ENCODE results near the gene SCAMP4. TPM values are rescaled to one million over a fixed set of nuclear protein-coding genes. Genes with fewer than 3 reads are reported as not detected.

The SCAMP4 gene
- total and polyA plus RNA-seq, 2 experiments from 2014 or later: 69.3 to 89.8 TPM

DNA sequence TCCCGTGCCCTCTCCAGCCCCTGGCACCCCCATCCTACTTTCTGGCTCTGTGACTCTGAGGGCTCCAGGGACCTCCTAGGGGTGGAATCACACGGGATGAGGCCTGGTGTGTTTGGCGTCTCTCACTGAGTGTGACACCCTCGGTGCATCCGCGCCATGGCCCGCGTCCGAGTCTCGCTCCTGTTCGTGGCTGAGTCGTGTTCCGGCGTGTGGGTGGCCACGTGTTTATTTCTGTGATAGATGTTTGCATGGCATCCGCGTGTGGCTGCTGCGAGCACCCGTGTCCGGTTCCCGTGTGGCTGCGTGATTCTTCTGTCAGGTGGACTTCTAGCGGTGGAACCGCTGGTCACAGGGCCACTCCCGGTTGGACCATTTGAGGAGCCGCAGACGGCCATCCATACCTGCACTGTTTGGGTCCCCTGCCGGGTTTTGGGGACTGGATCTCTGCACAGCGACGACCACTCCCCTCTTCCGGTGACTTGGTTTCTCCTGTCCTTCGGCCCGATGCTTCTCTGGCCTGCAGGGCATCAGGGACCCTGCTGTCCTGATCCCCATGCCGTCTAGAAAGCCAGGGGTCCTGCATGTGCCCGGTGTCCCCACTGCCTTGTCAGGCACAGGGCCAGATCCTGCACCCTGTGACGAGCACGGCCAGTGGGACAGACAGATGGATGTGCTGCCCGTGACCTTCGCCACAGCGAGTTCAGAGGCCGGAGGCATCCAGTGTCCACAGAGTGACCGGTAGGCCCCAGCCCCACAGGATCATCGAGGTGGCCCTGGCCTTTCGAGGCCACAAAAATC lies 44.3 kb downstream of the SCAMP4 start:
- Histone ChIP-seq H3K4me3 (no peak overlapping the region), H3K36me3 (replicated peaks; ENCODE audit: insufficient read depth, low read depth) (no peaks in the 10 kb centered on the region), H2AFZ (no peak overlapping the region), H4K20me1 (ENCODE audit: insufficient read depth, poor library complexity, severe bottlenecking) (peaks cover 54% of the 10 kb centered on the region), H3K9me2 (replicated peaks; ENCODE audit: insufficient read depth) (no peaks in the 10 kb centered on the region), H3K27ac (no peak overlapping the region), H3K79me2 (peaks cover 96% of the 10 kb centered on the region), H3K4me2 (no peak overlapping the region), H3K9me3 (ENCODE audit: low read depth) (no peaks in the 10 kb centered on the region), H3K4me1 (ENCODE audit: insufficient read depth) (no peaks in the 10 kb centered on the region), H3K27me3 (no peaks in the 10 kb centered on the region)
- DNase-seq (ENCODE audit: low spot score): no peak
- 96% methylated on average over 44 of the region's 44 CpGs for WGBS (ENCODE audit: low lambda C conversion rate, missing lambda C conversion rate)
- TF ChIP-seq EZH2 (IDR thresholded peaks at IDR 0.05; ENCODE audit: borderline replicate concordance): no peak
- TF ChIP-seq EZH2phosphoT487 (IDR thresholded peaks at IDR 0.05; ENCODE audit: low read depth, severe bottlenecking, unreplicated experiment): no peak
- TF ChIP-seq, protein P1, sequence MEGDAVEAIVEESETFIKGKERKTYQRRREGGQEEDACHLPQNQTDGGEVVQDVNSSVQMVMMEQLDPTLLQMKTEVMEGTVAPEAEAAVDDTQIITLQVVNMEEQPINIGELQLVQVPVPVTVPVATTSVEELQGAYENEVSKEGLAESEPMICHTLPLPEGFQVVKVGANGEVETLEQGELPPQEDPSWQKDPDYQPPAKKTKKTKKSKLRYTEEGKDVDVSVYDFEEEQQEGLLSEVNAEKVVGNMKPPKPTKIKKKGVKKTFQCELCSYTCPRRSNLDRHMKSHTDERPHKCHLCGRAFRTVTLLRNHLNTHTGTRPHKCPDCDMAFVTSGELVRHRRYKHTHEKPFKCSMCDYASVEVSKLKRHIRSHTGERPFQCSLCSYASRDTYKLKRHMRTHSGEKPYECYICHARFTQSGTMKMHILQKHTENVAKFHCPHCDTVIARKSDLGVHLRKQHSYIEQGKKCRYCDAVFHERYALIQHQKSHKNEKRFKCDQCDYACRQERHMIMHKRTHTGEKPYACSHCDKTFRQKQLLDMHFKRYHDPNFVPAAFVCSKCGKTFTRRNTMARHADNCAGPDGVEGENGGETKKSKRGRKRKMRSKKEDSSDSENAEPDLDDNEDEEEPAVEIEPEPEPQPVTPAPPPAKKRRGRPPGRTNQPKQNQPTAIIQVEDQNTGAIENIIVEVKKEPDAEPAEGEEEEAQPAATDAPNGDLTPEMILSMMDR (IDR thresholded peaks at IDR 0.05; ENCODE audit: poor library complexity): no peak

DNA sequence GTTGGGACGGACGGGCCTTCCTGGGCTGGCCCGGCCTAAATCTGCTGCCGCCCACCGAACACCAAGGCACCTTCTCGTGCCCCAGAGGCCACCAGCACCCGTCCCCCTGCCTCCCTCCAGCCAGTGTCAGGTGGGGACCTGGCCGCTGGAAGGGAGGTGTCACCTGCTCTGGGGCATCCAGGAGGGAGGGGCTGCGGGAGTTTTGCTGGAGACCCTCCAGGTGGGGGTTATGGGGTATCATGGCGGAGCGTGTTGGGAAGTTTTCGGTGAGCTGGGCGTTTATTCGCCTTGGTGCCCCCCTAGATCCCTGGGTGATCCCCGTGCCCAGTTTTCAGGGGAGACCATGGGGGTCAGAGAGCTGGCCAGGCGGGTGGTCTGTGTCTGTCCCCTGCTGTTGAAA lies 45.4 kb downstream of the SCAMP4 start:
- 98% methylated on average over 16 of the region's 16 CpGs for WGBS (ENCODE audit: low lambda C conversion rate, missing lambda C conversion rate)
- DNase-seq (ENCODE audit: low spot score): no peak
- no peak for TF ChIP-seq EZH2 (IDR thresholded peaks at IDR 0.05; ENCODE audit: borderline replicate concordance)
- Histone ChIP-seq H3K9me2 (replicated peaks; ENCODE audit: insufficient read depth) (no peaks in the 10 kb centered on the region), H3K4me3 (no peak overlapping the region), H3K9me3 (ENCODE audit: low read depth) (no peaks in the 10 kb centered on the region), H3K27me3 (no peaks in the 10 kb centered on the region), H3K79me2 (peaks cover 95% of the 10 kb centered on the region), H2AFZ (no peak overlapping the region), H4K20me1 (ENCODE audit: insufficient read depth, poor library complexity, severe bottlenecking) (peaks cover 53% of the 10 kb centered on the region), H3K36me3 (replicated peaks; ENCODE audit: insufficient read depth, low read depth) (no peaks in the 10 kb centered on the region), H3K4me1 (ENCODE audit: insufficient read depth) (no peaks in the 10 kb centered on the region), H3K4me2 (no peak overlapping the region), H3K27ac (no peak overlapping the region)

DNA sequence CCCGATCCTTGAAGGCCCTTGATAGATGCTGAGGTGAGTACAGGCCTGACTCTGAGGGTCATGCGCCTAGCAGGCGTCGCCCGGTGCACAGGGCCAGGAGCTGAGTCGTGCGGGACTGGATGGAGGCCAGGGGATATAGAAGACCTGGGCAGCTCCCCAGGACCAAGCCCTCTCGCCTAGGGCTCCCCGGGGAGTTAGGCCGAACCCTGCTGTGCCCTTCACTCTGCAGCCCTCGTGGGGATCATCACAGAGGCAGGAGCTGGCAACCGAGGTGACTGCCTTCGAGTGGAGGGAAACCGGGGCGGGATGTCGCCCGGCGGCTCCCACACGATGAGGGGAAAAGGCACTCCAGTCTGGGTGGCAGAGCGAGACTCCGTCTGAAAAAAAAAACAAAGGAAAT lies 47.4 kb downstream of the SCAMP4 start:
- Histone ChIP-seq H3K9me2 (replicated peaks; ENCODE audit: insufficient read depth) (no peaks in the 10 kb centered on the region), H3K4me2 (no peak overlapping the region), H3K9me3 (ENCODE audit: low read depth) (no peaks in the 10 kb centered on the region), H3K36me3 (replicated peaks; ENCODE audit: insufficient read depth, low read depth) (no peaks in the 10 kb centered on the region), H2AFZ (no peak overlapping the region), H4K20me1 (ENCODE audit: insufficient read depth, poor library complexity, severe bottlenecking) (peaks cover 55% of the 10 kb centered on the region), H3K79me2 (peaks cover 94% of the 10 kb centered on the region), H3K4me3 (no peak overlapping the region), H3K27me3 (no peaks in the 10 kb centered on the region), H3K4me1 (ENCODE audit: insufficient read depth) (no peaks in the 10 kb centered on the region), H3K27ac (no peak overlapping the region)
- TF ChIP-seq EZH2phosphoT487 (IDR thresholded peaks at IDR 0.05; ENCODE audit: low read depth, severe bottlenecking, unreplicated experiment): no peak
- WGBS (ENCODE audit: low lambda C conversion rate, missing lambda C conversion rate): 96% methylated on average over 20 of the region's 21 CpGs
- no peak for DNase-seq (ENCODE audit: low spot score)

DNA sequence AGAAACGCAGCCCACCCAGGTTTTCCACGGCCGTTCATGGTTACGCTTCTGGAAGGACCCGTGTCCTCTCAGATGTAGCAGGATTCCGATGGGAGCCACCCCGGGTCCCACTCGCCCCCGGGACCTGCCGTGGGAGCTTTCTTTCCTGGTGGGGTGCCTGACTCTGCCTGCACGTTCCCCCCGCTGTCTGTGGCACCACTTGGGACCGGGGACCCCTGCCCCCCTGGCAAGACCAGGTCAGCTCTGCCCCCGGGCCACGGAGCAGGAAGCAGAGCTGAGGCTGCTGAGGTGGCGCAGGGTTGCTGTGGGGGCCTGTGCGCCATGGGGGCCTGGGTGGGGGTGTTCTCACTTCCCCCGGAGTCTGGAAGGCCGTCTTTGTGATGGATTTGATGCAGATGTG lies 47.8 kb downstream of the SCAMP4 start:
- no peak for TF ChIP-seq EZH2phosphoT487 (IDR thresholded peaks at IDR 0.05; ENCODE audit: low read depth, severe bottlenecking, unreplicated experiment)
- TF ChIP-seq, protein P1 (IDR thresholded peaks at IDR 0.05; ENCODE audit: poor library complexity): no peak
- no peak for TF ChIP-seq EZH2 (IDR thresholded peaks at IDR 0.05; ENCODE audit: borderline replicate concordance)
- no peak overlapping the region for H3K4me3 ChIP-seq
- peaks cover 51% of the 10 kb centered on the region for H4K20me1 ChIP-seq (ENCODE audit: insufficient read depth, poor library complexity, severe bottlenecking)
- H3K27me3 ChIP-seq: no peaks in the 10 kb centered on the region
- H3K27ac ChIP-seq: no peak overlapping the region
- no peak for DNase-seq (ENCODE audit: low spot score)
- WGBS (ENCODE audit: low lambda C conversion rate, missing lambda C conversion rate): 97% methylated on average over 15 of the region's 19 CpGs
- no peak overlapping the region for H3K4me2 ChIP-seq
- no peaks in the 10 kb centered on the region for H3K9me2 ChIP-seq (replicated peaks; ENCODE audit: insufficient read depth)
- no peaks in the 10 kb centered on the region for H3K36me3 ChIP-seq (replicated peaks; ENCODE audit: insufficient read depth, low read depth)
- H3K9me3 ChIP-seq (ENCODE audit: low read depth): no peaks in the 10 kb centered on the region
- H3K4me1 ChIP-seq (ENCODE audit: insufficient read depth): no peaks in the 10 kb centered on the region
- no peak overlapping the region for H2AFZ ChIP-seq
- H3K79me2 ChIP-seq: peaks cover 91% of the 10 kb centered on the region

Data from hepatocyte (in vitro differentiated cells).